ENCODE measurements around the gene UMODL1.
A peak's percentile ranks its signal among the peaks of the same experiment; 100 is the strongest.

UMODL1 gene

GRCh38 chr21:42155045-42155855 lies 84.1 kb downstream of the UMODL1 start:
- DNase-seq, result no peak

GRCh38 chr21:42156690-42157605 lies 85.8 kb downstream of the UMODL1 start:
- peak; percentile 27 for DNase-seq

- peak; percentile 13 for DNase-seq
Observed at GRCh38 chr21:42157606-42158310, 86.6 kb downstream of the UMODL1 start.

- peak; percentile 15 for DNase-seq
Observed at GRCh38 chr21:42158846-42159245, 87.7 kb downstream of the UMODL1 start.

GRCh38 chr21:42159560-42160110 lies 88.5 kb downstream of the UMODL1 start:
- DNase-seq, result peak; percentile 23

GRCh38 chr21:42160111-42160721 lies 89.1 kb downstream of the UMODL1 start:
- peak; percentile 29 for DNase-seq

- DNase-seq, result peak; percentile 21
Observed at GRCh38 chr21:42160765-42161164, 89.6 kb downstream of the UMODL1 start.

GRCh38 chr21:42161401-42161955 lies 90.4 kb downstream of the UMODL1 start:
- no peak for DNase-seq

GRCh38 chr21:42161956-42162681 lies 91.0 kb downstream of the UMODL1 start:
- peak; percentile 35 for DNase-seq

- DNase-seq, result peak; percentile 30
Observed at GRCh38 chr21:42162831-42163510, 91.9 kb downstream of the UMODL1 start.

GRCh38 chr21:42163511-42163863 lies 92.4 kb downstream of the UMODL1 start:
- peak; percentile 21 for DNase-seq

GRCh38 chr21:42164064-42164789 lies 93.1 kb downstream of the UMODL1 start:
- peak; percentile 40 for DNase-seq

- no peak for DNase-seq
Observed at GRCh38 chr21:42164818-42165217, 93.7 kb downstream of the UMODL1 start.

GRCh38 chr21:42165901-42166300 lies 94.8 kb downstream of the UMODL1 start:
- DNase-seq, result peak; percentile 11

- no peak for DNase-seq
Observed at GRCh38 chr21:42169758-42170157, 98.6 kb downstream of the UMODL1 start.

GRCh38 chr21:42171091-42172053 lies 100.3 kb downstream of the UMODL1 start:
- peak; percentile 9 for DNase-seq

- DNase-seq, result peak; percentile 25
Observed at GRCh38 chr21:42172596-42173483, 101.7 kb downstream of the UMODL1 start.

GRCh38 chr21:42174173-42174572 lies 103.1 kb downstream of the UMODL1 start:
- peak; percentile 33 for DNase-seq
